Kidney (tissue), 14 donors: ENCODE results near the gene SLC11A2. TPM values are rescaled to one million over a fixed set of nuclear protein-coding genes. Genes with fewer than 3 reads are reported as not detected.
A peak's percentile ranks its signal among the peaks of the same experiment; 100 is the strongest.
"Not testable (repeated sequence)": the region's sequence is repeated elsewhere in the genome, so short reads cannot be mapped to it uniquely, and the experiment has no call there.

Experiments used
- DNase-seq, 5 donors: peaks; one replicate each; pipeline ENCODE4 v3.0.0-alpha.2; 2013 to 2020
- FAIRE-seq: peaks from 2 replicates; lab custom pipeline; 2012; peaks lifted over from hg19 to GRCh38; lab: Jason Lieb, UNC
- H3K27ac ChIP-seq, 2 donors: one replicate each; pipeline ENCODE4 v1.7.0; 2013; ENCODE audit warnings: low read depth in 2 of 2, low read length in 2 of 2, inconsistent platforms in 1 of 2
- H3K27me3 ChIP-seq: one replicate; pipeline ENCODE4 v1.7.1; 2013; ENCODE audit warnings: low read length, inconsistent platforms; ENCODE audit not compliant: control insufficient read depth, insufficient read depth
- H3K36me3 ChIP-seq, 3 donors: one replicate each; pipeline versions ENCODE4 v1.7.0 to v1.7.1; 2013; ENCODE audit warnings: low read length in 3 of 3, control low read depth in 1 of 3, inconsistent platforms in 1 of 3; ENCODE audit not compliant: insufficient read depth in 3 of 3, control insufficient read depth in 2 of 3
- H3K4me1 ChIP-seq, 3 donors: one replicate each; pipeline versions ENCODE4 v1.7.0 to v1.7.1; 2013; ENCODE audit warnings: low read length in 3 of 3, inconsistent platforms in 1 of 3, low read depth in 1 of 3; ENCODE audit not compliant: control insufficient read depth in 2 of 3, insufficient read depth in 2 of 3
- H3K4me3 ChIP-seq, 3 donors: one replicate each; pipeline versions ENCODE4 v1.7.0 to v1.8.1; 2013; ENCODE audit warnings: low read length in 3 of 3, control low read depth in 1 of 3, inconsistent platforms in 1 of 3
- H3K9ac ChIP-seq, 3 donors: one replicate each; pipeline versions ENCODE4 v1.7.0 to v1.7.1; 2013; ENCODE audit warnings: low read length in 3 of 3, control low read depth in 1 of 3, inconsistent platforms in 1 of 3
- H3K9me3 ChIP-seq, 3 donors: one replicate each; pipeline versions ENCODE4 v1.7.0 to v1.7.1; 2013; ENCODE audit warnings: low read length in 3 of 3, control low read depth in 1 of 3, inconsistent platforms in 1 of 3; ENCODE audit not compliant: control insufficient read depth in 2 of 3, insufficient read depth in 1 of 3
- intact Hi-C: fragments of 100-400 bp; cut with DNase I; formaldehyde crosslinking; loops from one replicate; pipeline ENCODE4 v1.11.1; 2022
- polyA plus RNA-seq: library from polyadenylated mRNA; stranded (reverse); fragments of 350-450 nt; fragmentation: Illumina TruSeq; extraction: RNeasy Lipid Tissue Mini Kit (QIAGEN cat#74804); gene quantifications from one replicate; pipeline ENCODE4 v1.2.3, GENCODE V29; 2014; ENCODE audit warnings: low read depth, low replicate concordance; ENCODE audit not compliant: insufficient read depth
- total RNA-seq: library from RNA; stranded (reverse); fragmentation: NEBNext Ultra II Directional; extraction: Animal tissue kit (Norgen Biotek cat#: 25700); gene quantifications from one replicate; pipeline ENCODE4 v1.2.1, GENCODE V29; 2021
- TF ChIP-seq, protein P1 (sequence below): IDR thresholded peaks from 3 replicates; pipeline ENCODE4 v1.5.1; 2012; ENCODE audit warnings: mild to moderate bottlenecking, moderate library complexity, borderline replicate concordance; ENCODE audit not compliant: insufficient read depth; ENCODE audit errors: extremely low read depth
- donor health status: control.
- donor health status: control.
- donor health status: control.
- donor health status: control.
- donor health status: control.
- donor health status: DM: yes; HTN: yes; CAD: no.
- donor health status: Normal renal cell carcinoma (clear cell type).

SLC11A2 gene
- total and polyA plus RNA-seq, 2 donors from 2014 or later, result 22.3 to 90.2 TPM

DNA sequence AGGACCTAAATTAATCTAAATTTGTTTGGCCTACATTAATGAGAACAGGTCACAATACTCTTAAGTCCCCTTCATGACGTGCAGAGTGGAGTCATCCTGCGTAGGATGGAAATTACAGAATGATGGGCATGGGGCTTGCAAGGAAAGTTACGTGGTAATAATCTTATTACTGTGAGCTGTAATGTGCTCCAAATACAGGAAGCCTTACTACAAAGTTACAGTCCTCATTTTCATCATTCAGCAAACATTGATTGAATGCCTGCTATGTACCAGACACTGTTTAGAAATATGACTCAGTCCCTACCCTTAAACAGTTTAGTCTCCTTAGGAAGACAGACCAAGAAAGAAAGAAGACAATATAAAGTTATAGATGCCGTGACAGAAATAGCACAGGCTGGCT, 64.5 kb downstream of the SLC11A2 start:
- intact Hi-C loops, result no loop called here
- Histone ChIP-seq H3K27me3 (no peaks in the 10 kb centered on the region), H3K4me3 (no peak overlapping the region), H3K27ac (no peak overlapping the region), H3K9me3 (no peaks in the 10 kb centered on the region), H3K4me1 (no peaks in the 10 kb centered on the region), H3K9ac (no peak overlapping the region), H3K36me3 (no peaks in the 10 kb centered on the region)
- DNase-seq (peak in 1 of 5 donors; percentile 12), FAIRE-seq (no peak)
- TF ChIP-seq, protein P1, sequence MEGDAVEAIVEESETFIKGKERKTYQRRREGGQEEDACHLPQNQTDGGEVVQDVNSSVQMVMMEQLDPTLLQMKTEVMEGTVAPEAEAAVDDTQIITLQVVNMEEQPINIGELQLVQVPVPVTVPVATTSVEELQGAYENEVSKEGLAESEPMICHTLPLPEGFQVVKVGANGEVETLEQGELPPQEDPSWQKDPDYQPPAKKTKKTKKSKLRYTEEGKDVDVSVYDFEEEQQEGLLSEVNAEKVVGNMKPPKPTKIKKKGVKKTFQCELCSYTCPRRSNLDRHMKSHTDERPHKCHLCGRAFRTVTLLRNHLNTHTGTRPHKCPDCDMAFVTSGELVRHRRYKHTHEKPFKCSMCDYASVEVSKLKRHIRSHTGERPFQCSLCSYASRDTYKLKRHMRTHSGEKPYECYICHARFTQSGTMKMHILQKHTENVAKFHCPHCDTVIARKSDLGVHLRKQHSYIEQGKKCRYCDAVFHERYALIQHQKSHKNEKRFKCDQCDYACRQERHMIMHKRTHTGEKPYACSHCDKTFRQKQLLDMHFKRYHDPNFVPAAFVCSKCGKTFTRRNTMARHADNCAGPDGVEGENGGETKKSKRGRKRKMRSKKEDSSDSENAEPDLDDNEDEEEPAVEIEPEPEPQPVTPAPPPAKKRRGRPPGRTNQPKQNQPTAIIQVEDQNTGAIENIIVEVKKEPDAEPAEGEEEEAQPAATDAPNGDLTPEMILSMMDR, result no peak

DNA sequence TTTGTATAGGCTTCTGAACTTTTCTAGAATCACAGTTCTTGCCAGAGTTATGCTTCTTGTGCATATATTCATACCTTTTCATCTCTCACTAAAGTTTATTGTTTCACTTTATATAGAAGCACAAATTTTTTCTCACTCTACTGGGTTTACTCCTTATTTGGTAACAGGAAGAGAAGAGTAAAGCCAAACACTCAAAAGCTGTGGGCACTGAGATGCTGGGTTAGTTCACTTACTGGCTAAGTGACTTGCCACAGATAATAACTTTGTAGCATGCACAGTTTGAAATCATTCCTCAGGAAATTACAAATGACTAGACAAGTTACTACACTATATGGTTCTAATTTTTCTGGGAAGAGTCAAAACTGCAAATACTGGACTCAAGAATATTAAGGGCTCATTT, 66.1 kb downstream of the SLC11A2 start:
- TF ChIP-seq, protein P1, result no peak
- intact Hi-C loops, result no loop called here
- H3K27me3 ChIP-seq, result no peaks in the 10 kb centered on the region
- no peak for FAIRE-seq
- no peak overlapping the region for H3K4me3 ChIP-seq
- H3K9ac ChIP-seq, result no peak overlapping the region
- DNase-seq, result no peak
- H3K4me1 ChIP-seq, result no peaks in the 10 kb centered on the region
- H3K27ac ChIP-seq, result no peak overlapping the region
- H3K36me3 ChIP-seq, result no peaks in the 10 kb centered on the region
- H3K9me3 ChIP-seq, result no peaks in the 10 kb centered on the region

DNA sequence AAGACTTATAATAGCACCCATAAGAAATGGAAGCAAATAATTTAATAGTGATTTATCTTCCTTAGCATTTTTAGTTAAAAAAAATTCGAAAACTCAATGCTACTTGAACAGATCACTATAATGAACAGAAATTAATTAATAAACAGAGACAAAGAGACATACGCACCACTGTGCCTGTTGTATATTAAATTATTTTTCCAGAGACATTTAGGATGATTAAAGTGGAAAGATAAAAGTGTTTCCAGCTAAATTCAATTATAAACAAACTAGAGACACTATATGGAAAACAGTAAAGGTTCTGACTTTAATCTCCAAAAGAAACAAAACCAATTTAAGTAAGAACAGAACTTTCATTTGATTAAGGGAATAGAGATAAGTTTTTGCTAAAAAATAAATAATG, 70.5 kb downstream of the SLC11A2 start:
- TF ChIP-seq, protein P1, result no peak
- FAIRE-seq (no peak), DNase-seq (no peak)
- Histone ChIP-seq H3K4me1 (no peaks in the 10 kb centered on the region), H3K4me3 (no peak overlapping the region), H3K36me3 (no peaks in the 10 kb centered on the region), H3K9me3 (no peaks in the 10 kb centered on the region), H3K27me3 (no peaks in the 10 kb centered on the region), H3K9ac (no peak overlapping the region), H3K27ac (no peak overlapping the region)
- intact Hi-C loops, result no loop called here

DNA sequence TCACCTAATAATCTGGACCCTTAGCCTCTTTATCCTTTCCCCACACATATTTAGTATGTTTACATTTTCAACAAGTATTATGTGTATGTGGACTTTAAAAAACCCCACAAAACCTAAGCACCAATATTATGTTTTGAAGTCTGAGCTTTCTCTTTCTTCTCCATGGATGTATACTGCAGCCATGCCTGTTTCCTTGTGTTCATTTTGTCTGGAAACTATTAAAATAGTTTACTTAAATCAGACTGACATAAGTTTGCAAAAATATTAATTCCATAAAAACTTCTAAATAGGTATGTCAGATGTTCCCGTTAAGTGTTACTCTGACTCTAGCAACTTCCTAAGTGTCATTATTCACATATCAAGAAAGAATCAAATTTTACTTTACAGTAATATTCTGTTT, 70.9 kb downstream of the SLC11A2 start:
- intact Hi-C loops, result no loop called here
- Histone ChIP-seq H3K27ac (no peak overlapping the region), H3K4me3 (no peak overlapping the region), H3K4me1 (no peaks in the 10 kb centered on the region), H3K9me3 (no peaks in the 10 kb centered on the region), H3K36me3 (no peaks in the 10 kb centered on the region), H3K27me3 (no peaks in the 10 kb centered on the region), H3K9ac (no peak overlapping the region)
- TF ChIP-seq, protein P1, result no peak
- DNase-seq, result no peak
- FAIRE-seq, result no peak

DNA sequence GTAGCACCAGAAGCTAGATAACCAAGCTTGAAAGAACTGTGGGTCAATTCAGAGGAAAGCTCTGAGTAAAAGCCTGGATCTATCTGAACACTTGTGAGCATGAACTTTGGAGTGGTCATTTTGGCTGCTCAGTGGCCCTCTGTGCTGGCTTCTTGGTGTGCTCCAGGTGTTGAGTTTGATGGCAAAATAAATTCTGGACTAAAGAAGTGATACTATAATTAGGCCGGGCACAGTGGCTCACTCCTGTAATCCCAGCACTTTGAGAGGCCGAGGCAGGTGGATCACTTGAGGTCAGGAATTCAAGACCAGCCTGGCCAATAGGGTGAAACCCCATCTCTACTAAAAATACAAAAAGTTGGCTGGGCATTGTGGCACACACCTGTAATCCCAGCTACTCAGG, 71.4 kb downstream of the SLC11A2 start:
- H3K4me1 ChIP-seq, H3K36me3 ChIP-seq, FAIRE-seq, H3K9me3 ChIP-seq, H3K27ac ChIP-seq, H3K27me3 ChIP-seq, H3K9ac ChIP-seq, DNase-seq, H3K4me3 ChIP-seq, intact Hi-C loops: not testable (repeated sequence)
